GM12872 (cell line): ENCODE measurements around the gene TNFSF8.

Source experiments
- CTCF ChIP-seq: IDR thresholded peaks from 3 replicates; pipeline ENCODE4 v1.5.1; 2011; ENCODE audit warnings: low read depth, mild to moderate bottlenecking, low read length, moderate library complexity; ENCODE audit not compliant: insufficient read depth

TNFSF8 gene

GRCh38 chr9:114884787-114885452, 45.5 kb downstream of the TNFSF8 start:
- no peak for TF ChIP-seq CTCF

GRCh38 chr9:114883709-114884108, 46.7 kb downstream of the TNFSF8 start:
- TF ChIP-seq CTCF, result no peak

- no peak for TF ChIP-seq CTCF
Observed at GRCh38 chr9:114880291-114880745, 50.1 kb downstream of the TNFSF8 start.

GRCh38 chr9:114878879-114879564, 51.4 kb downstream of the TNFSF8 start:
- no peak for TF ChIP-seq CTCF

GRCh38 chr9:114869845-114870244, 60.5 kb downstream of the TNFSF8 start:
- TF ChIP-seq CTCF, result no peak

- no peak for TF ChIP-seq CTCF
Observed at GRCh38 chr9:114869378-114869777, 61.0 kb downstream of the TNFSF8 start.

- no peak for TF ChIP-seq CTCF
Observed at GRCh38 chr9:114867327-114867726, 63.1 kb downstream of the TNFSF8 start.
